ENCODE data around the gene ATN1.

ATN1 gene

DNA sequence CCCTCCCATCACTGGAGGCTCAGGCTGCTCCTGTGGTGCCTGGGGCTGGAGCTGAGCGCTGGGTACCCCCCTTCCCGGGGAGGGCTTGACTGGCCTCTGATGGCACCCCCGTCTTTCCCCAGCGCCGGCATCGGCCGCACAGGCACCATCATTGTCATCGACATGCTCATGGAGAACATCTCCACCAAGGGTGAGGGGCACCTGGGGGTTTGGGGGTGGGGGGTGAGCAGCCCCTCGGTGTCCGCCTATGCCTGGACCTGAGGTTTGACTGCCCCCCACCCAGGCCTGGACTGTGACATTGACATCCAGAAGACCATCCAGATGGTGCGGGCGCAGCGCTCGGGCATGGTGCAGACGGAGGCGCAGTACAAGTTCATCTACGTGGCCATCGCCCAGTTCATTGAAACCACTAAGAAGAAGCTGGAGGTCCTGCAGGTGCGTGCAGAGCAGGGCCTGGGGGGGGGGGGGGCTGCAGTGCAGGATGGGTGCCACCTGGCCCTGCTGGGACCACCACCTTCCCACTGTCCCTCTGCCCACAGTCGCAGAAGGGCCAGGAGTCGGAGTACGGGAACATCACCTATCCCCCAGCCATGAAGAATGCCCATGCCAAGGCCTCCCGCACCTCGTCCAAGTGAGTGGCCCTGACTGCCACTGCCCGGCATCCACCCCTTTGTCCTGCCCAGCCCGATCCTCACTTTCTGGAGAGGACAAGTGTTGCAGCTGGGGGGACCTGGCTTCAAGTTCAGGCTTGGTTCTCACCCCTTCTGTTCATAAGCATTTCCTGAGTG lies 32.2 kb downstream of the ATN1 start:
- peak; percentile 34 for DNase-seq

GRCh38 chr12:6960593-6961277 lies 33.0 kb downstream of the ATN1 start:
- no peak for DNase-seq

DNA sequence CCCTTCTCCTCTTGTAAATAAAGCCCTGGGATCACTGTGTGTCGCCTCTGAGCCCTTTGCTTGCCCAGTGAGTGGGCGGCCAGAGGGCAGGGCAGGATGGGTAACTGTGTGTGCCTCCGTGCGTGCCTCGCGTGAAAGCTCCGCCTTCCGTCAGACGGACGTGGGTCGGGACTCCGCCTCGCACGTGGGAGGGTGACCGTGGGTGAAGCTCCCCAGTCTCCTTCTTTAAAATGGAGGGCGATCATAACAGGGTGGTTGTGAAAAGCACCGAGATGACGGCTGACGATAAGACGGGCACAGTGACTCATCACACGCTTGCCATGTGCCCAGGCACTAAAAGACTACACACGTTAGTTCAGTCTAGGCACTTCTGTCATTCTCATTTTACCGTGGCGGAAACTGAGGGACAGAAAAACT lies 33.5 kb downstream of the ATN1 start:
- DNase-seq: peak; percentile 34

DNA sequence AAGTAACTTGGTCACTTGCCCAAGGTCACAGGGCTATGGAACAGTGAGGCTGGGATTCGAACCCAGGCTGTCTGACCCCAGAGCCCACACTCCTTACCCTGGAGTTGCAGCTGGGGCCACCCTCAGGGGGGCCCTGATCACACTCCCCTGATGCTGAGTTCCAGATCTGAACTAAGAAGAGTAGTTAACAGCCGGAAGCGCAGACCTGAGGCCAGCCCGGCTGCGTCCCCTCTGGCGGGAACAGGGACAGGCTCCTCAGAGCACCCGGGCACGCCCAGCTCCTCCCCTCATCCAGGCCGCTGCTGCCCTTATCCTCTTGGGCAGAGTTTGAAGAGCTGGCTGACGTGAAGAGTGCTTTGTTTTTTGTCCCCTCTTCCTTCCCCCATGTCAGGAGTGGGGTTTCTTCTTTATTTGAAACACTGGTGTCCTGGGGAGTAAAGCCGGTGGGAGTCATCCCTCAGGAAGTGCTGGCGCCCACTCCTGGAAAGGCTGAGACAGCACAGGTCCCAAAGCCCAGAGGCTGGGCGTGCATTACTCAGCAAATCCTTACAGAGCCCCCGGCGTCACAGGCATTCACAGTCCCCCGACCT lies 34.0 kb downstream of the ATN1 start:
- DNase-seq: no peak

DNA sequence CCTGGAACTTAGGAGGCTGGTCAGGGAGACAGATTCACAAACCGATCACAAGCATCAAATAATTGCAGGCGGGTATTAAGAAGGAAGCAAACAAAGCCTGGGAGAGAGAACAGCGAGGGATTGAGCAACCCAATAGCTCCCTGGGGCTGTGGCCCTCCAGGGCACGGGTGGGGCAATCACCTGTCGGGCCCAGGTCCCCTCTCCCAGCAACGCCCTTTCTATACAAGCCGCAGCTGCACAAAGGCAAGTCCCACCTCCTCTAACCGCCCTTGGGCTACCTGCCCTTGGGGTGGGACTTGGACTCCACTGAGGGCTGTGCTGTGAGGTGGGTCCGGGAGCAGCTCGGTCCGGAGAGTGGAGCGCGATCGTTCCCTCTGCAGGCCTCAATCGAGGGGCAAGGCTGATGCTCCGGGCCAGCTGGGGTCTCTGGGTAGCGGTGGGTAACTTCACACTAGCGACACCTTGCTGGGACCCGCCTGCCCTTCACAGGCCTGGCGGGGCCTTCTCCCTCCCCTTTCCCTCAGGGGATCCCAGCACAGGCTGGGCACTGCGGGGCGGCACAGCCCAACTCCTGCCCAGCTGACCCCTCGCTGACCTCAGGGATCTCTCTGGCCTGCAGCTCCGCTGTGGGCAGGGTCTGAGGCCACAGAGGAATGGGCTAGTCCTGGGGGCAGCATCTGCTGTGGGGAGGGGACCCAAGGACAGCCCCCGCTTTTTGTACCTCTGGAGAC lies 34.7 kb downstream of the ATN1 start:
- DNase-seq: no peak

DNA sequence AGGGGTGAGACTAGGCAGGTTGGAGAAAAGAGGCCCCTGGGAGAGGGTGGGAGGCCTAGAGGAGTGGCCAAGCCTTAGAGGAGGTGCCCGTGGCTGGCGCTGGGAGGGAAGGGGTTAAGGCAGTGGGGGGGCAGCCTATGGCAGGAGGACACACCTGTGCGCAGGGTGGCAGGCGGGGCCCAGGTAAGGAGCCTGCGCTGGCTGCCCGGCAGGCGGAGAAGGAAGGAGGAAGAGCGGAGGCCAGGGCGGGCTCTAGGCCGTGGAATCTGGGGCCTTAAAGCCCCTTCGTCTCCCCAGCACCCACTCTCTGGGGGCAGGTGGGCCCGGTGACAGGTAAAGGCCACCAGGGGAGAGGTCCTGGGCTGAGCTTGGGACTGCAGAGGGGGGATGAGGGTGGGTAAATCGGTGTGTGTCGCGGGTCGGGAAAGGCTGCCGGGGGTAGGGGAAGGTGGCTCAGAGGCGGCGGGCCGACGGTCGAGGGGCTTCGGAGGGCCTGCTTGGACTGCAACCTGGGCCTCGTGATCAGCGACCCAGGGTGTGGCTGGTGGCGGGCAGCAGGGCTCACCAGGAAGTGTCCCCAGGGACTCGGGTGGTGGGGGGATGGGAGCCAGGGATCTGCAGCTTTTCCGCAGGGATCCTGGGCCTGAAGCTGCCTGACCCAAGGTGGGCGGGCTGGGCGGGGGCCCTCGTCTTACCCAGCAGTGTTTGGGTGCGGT lies 35.4 kb downstream of the ATN1 start:
- DNase-seq: no peak

- no peak for DNase-seq
These were observed 36.1 kb downstream of the ATN1 start for GRCh38 chr12:6963791-6964413.

DNA sequence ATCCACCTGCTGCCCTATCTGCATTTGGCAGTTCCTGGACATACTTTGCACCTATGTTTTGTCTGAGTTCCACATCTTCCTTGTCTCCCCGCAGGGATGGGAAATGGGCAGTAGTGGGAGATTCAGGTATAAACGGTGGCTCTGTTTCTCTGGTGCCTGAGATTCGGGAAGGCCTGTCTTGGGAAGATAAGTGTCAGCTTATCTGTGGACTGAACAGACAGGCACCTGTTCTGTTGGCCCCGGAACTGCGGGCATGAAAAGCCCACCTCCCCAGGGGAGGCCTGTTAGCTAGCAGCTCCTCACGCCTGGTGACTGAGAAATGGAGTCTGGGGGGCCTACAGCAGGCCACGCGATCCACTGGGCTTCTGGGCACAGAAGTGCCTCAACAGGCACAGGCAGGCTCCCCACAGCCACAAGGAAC lies 36.9 kb downstream of the ATN1 start:
- DNase-seq: no peak

GRCh38 chr12:6965026-6965661 lies 37.4 kb downstream of the ATN1 start:
- DNase-seq: peak; percentile 87

DNA sequence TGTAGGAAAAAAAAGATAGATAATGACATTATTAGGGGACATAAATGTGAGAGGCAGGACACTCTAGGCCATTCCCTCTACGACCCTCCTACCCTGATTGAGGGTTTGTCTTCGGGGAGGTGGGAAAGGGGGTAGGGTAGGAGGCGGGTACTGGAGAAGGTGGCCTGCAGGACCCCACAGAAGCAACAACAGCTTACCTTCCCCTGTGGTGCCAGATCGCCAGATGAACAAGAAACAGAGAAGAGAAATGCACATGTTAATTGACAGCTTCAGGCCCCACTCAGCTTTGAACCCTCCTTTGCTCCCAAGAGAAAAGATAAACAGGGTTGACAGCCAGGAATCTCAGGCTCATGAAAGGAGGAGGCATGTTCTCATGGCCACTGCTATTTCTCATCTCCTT lies 38.0 kb downstream of the ATN1 start:
- DNase-seq: no peak

- DNase-seq: no peak
These were observed 38.6 kb downstream of the ATN1 start for GRCh38 chr12:6966351-6966750.

DNA sequence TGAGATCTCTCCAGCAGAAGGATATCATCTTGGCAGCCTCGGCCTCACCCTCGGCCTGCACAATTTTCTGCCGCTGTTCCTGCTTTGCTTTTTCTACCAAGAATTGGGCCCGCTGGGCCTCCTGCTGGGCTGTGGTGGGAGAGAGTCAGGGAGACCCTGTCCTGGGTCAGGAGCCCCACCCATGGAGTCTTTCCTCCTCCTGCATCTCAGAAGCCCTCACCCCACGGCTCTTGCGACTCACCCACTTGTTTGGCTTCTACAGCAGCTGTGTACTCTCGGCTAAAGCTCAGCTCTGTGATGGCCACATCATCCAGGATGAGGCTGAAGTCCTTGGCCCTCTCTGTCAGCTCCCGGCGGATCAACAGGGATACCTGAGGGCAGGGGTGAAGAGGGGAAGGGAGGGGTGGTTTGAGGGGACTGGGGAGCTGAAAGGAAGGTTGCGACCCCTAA lies 39.9 kb downstream of the ATN1 start:
- DNase-seq: no peak

DNA sequence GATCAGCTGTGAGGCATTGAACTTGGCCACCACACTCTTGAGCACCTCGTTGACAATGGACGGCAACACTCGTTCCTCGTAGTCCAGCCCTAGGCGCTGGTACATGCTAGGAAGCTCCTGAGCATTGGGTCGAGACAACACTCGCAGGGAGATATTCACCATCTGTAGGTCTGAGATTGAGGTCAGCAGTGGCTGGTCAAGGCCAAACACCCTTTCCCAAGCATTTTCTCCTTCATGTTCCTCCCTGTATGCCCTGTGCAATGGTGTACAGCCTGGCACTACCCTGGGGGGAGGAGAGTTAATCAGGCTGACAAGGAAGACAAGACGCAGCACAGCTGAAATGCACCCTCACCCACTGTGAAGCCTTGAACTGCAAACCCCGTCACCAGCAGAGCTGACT lies 40.7 kb downstream of the ATN1 start:
- no peak for DNase-seq

GRCh38 chr12:6970096-6970527 lies 42.4 kb downstream of the ATN1 start:
- no peak for DNase-seq

DNA sequence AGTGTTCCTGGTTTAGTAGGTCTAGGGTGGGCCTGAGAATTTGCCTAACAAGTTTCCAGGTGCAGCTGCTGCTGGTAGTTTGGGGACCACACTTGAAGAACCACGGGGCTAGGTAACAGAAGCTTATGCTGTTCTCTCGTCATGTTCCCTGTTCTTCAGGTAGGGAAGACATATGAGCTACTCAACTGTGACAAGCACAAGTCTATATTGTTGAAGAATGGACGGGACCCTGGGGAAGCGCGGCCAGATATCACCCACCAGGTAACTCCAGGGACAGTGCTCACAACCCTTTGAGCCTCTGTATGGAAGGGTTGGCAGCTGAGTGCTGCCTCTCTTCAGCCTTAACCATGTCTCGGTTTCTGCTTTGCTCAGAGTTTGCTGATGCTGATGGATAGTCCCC lies 46.4 kb downstream of the ATN1 start:
- no peak for DNase-seq

DNA sequence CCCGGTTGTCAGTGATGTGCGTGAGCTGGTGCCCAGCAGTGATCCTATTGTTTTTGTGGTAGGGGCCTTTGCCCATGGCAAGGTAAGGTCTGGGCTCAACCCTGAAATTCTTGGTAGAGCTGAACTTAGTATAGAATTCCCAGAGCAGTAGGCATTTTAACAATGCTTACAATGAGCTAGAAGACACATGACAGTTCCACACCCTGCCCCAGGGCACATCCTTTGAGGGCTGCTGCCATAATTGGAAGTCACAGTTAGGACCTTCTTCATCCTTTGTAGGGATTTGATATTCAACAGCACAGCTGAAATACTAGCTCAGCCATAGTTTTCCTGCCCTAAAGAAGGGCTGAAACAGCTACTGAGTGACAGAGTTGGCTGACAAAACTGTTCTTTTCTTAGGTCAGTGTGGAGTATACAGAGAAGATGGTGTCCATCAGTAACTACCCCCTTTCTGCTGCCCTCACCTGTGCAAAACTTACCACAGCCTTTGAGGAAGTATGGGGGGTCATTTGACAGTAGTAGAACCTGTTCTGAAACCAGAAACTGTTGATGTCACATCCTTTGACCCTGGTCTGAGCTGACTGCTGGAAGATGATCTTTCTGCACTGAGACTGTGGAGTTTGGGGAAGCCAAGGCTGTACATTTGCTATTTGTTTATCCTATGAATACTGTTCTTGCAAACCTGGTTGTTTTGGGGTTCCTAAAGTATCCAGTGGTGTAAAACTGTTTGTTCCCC lies 47.7 kb downstream of the ATN1 start:
- no peak for DNase-seq

GRCh38 chr12:6977653-6978052 lies 49.9 kb downstream of the ATN1 start:
- DNase-seq: no peak

- DNase-seq: no peak
These were observed 50.4 kb downstream of the ATN1 start for GRCh38 chr12:6978188-6978587.

- DNase-seq: no peak
These were observed 50.9 kb downstream of the ATN1 start for GRCh38 chr12:6978611-6979011.

DNA sequence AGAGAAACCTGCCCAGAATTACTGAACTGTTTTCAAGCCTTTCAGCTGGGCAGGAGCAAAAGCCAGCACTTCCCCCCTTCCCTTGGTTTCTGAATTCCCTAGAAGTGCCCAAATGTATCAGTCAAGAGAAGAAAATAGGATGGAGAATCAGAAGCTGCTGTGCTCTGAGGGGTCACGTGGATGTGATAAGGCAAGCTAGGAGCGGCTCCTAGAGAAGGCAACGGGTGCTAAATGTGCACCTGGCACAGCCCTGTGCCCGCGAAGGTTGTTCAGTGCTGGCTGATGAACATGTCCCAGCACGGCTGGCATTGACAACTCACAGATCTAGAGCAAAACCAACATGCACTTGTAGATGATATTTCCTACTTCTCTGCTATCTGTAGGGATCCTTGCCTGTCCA lies 51.3 kb downstream of the ATN1 start:
- no peak for DNase-seq

DNA sequence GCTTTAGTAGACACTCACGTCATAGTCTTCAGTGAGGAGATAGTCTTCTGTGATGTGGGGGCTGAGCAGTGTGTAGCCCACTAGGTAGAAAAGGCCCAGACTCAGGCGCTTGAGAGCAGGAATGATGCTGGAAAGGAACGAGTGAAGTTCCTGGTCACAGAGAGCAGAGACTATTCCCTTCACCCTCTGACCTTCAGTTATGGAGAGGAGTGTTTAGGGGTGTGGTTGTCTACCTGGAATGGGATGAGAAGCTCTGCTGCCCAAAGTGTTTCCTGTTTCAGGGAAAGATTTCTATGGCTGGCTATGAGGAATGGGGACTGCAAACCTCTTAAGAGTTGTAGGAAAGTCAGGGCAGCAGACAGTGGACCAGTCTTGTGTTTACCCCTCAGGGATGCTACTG lies 51.7 kb downstream of the ATN1 start:
- no peak for DNase-seq
